Measurements from ENCODE around the gene TTBK1. TPM values are rescaled to one million over a fixed set of nuclear protein-coding genes. Genes with fewer than 3 reads are reported as not detected.
A peak's percentile ranks its signal among the peaks of the same experiment; 100 is the strongest.

Gene TTBK1
- total RNA-seq, 1 donor from 2014 or later: 1.7 TPM

DNA sequence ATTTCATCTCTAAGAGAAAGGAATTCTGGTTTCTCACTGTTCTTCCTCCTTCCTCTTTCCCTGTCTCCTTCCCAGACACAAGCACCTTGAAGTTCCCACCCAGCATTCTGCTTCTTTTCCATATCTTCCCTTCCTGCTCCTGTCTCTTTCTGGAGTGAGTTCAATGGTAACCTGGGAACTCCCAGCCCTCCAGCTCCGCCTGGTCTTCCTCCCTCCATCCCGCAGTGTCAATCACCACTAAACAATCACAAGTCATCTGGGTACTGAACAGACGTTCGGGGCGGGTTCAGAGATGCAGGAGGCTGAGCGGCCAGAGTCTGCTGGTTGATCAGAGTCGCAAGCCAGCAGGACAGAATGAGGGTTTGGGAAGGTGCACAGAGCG lies 7.7 kb downstream of the TTBK1 start:
- no peaks in the 10 kb centered on the region for H3K79me2 ChIP-seq (ENCODE audit: low read depth)
- H3K27ac ChIP-seq: no peak overlapping the region
- H3K9me3 ChIP-seq (ENCODE audit: low read depth): no peaks in the 10 kb centered on the region
- no peak overlapping the region for H3K4me3 ChIP-seq
- H3K4me2 ChIP-seq: no peak overlapping the region
- peak; percentile 48 for DNase-seq (ENCODE audit: low spot score)
- Mint-ChIP-seq H3K36me3 (no peaks in the 10 kb centered on the region), H3K27ac (peak overlapping the region; percentile 74), H3K27me3 (ENCODE audit: insufficient read depth, low read depth) (peaks cover 10% of the 10 kb centered on the region), H3K4me3 (peak overlapping the region; percentile 66), H3K9me3 (no peaks in the 10 kb centered on the region), H3K4me1 (peaks cover 35% of the 10 kb centered on the region)
- peaks cover 13% of the 10 kb centered on the region for H3F3A ChIP-seq (ENCODE audit: low read depth)
- H3K4me1 ChIP-seq: peaks cover 14% of the 10 kb centered on the region
- peaks cover 13% of the 10 kb centered on the region for H3K27me3 ChIP-seq
- TF ChIP-seq EZH2phosphoT487 (IDR thresholded peaks at IDR 0.05): no peak
- no peaks in the 10 kb centered on the region for H3K36me3 ChIP-seq
- no peak overlapping the region for H3K9ac ChIP-seq
- no peak overlapping the region for H2AFZ ChIP-seq (replicated peaks)
- no peaks in the 10 kb centered on the region for H4K20me1 ChIP-seq (ENCODE audit: low read depth)

GRCh38 chr6:43253401-43253800 lies 10.1 kb downstream of the TTBK1 start:
- H3K36me3 Mint-ChIP-seq: no peaks in the 10 kb centered on the region

DNA sequence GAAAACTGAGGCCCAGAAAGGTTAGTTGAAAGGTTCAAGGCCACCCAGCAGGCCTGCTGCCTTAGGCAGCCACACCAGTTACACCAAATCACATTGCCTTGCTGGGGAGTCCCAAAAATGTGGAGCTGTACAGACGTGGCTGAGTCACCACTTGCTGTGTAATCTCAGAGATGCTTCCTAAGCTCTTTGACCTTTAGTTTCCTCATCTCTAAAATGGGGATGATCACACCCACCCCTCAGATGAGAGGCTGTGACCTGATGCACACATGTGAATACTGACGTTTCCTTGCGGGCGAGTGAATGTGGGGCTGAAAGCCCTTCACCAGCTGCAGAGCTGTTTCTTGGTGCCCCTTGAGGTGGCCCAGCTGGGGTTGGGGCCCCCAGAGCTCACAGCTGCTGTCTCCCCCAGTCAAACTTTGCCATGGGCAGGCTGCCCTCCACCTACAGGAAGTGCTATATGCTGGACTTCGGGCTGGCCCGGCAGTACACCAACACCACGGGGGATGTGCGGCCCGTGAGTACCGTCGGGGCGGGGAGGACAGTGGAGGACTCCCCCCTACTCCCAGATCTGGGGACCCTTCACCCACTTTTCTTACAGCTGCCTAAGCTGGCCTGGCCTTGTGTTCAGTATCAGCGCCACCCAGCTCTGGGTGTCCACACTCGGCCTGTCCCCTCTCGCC lies 11.0 kb downstream of the TTBK1 start:
- Mint-ChIP-seq H3K27ac (no peak overlapping the region), H3K36me3 (no peaks in the 10 kb centered on the region), H3K4me1 (peaks cover 20% of the 10 kb centered on the region), H3K4me3 (no peak overlapping the region), H3K9me3 (no peaks in the 10 kb centered on the region), H3K27me3 (ENCODE audit: insufficient read depth, low read depth) (peaks cover 2% of the 10 kb centered on the region)
- Histone ChIP-seq H3K27ac (no peak overlapping the region), H3K4me1 (peaks cover 3% of the 10 kb centered on the region), H3K79me2 (ENCODE audit: low read depth) (no peaks in the 10 kb centered on the region), H3K4me2 (no peak overlapping the region), H2AFZ (replicated peaks) (no peak overlapping the region), H4K20me1 (ENCODE audit: low read depth) (no peaks in the 10 kb centered on the region), H3K9me3 (ENCODE audit: low read depth) (no peaks in the 10 kb centered on the region), H3K9ac (no peak overlapping the region), H3K36me3 (no peaks in the 10 kb centered on the region), H3K4me3 (no peak overlapping the region), H3F3A (ENCODE audit: low read depth) (no peaks in the 10 kb centered on the region), H3K27me3 (no peaks in the 10 kb centered on the region)
- DNase-seq (ENCODE audit: low spot score): no peak
- TF ChIP-seq EZH2 (IDR thresholded peaks at IDR 0.05): no peak
- TF ChIP-seq EZH2phosphoT487 (IDR thresholded peaks at IDR 0.05): no peak
- no peak for TF ChIP-seq CTCF (IDR thresholded peaks at IDR 0.05)

More at GRCh38 chr6:43253401-43253800, 10.1 kb downstream of the TTBK1 start:
- H3K4me2 ChIP-seq: no peak overlapping the region
- TF ChIP-seq EZH2 (IDR thresholded peaks at IDR 0.05) (no peak), CTCF (IDR thresholded peaks at IDR 0.05) (no peak), EZH2phosphoT487 (IDR thresholded peaks at IDR 0.05) (no peak)
- H3K4me1 ChIP-seq: peaks cover 3% of the 10 kb centered on the region
- H3K27me3 Mint-ChIP-seq (ENCODE audit: insufficient read depth, low read depth): peaks cover 2% of the 10 kb centered on the region
- H3K27ac Mint-ChIP-seq: peak overlapping the region; percentile 10
- no peak overlapping the region for H3K4me3 Mint-ChIP-seq
- H3F3A ChIP-seq (ENCODE audit: low read depth): no peaks in the 10 kb centered on the region
- no peak overlapping the region for H3K4me3 ChIP-seq
- peaks cover 1% of the 10 kb centered on the region for H3K27me3 ChIP-seq
- H3K79me2 ChIP-seq (ENCODE audit: low read depth): no peaks in the 10 kb centered on the region
- no peaks in the 10 kb centered on the region for H3K9me3 ChIP-seq (ENCODE audit: low read depth)
- H3K27ac ChIP-seq: no peak overlapping the region
- H3K4me1 Mint-ChIP-seq: peaks cover 20% of the 10 kb centered on the region
- H3K9me3 Mint-ChIP-seq: no peaks in the 10 kb centered on the region
- H2AFZ ChIP-seq (replicated peaks): no peak overlapping the region
- H3K36me3 ChIP-seq: no peaks in the 10 kb centered on the region
- no peaks in the 10 kb centered on the region for H4K20me1 ChIP-seq (ENCODE audit: low read depth)
- no peak for DNase-seq (ENCODE audit: low spot score)
- H3K9ac ChIP-seq: no peak overlapping the region

GRCh38 chr6:43254846-43255245 lies 11.6 kb downstream of the TTBK1 start:
- no peak overlapping the region for H3K4me3 ChIP-seq
- H3K27me3 Mint-ChIP-seq (ENCODE audit: insufficient read depth, low read depth): peaks cover 2% of the 10 kb centered on the region
- H3K4me3 Mint-ChIP-seq: peak overlapping the region; percentile 38
- H3K9me3 Mint-ChIP-seq: no peaks in the 10 kb centered on the region
- peaks cover 3% of the 10 kb centered on the region for H3K4me1 ChIP-seq
- no peak overlapping the region for H3K27ac ChIP-seq
- H3F3A ChIP-seq (ENCODE audit: low read depth): no peaks in the 10 kb centered on the region
- H3K4me1 Mint-ChIP-seq: peaks cover 20% of the 10 kb centered on the region
- H3K79me2 ChIP-seq (ENCODE audit: low read depth): no peaks in the 10 kb centered on the region
- H3K4me2 ChIP-seq: no peak overlapping the region
- no peaks in the 10 kb centered on the region for H3K9me3 ChIP-seq (ENCODE audit: low read depth)
- DNase-seq (ENCODE audit: low spot score): no peak
- H4K20me1 ChIP-seq (ENCODE audit: low read depth): no peaks in the 10 kb centered on the region
- H3K9ac ChIP-seq: no peak overlapping the region
- no peaks in the 10 kb centered on the region for H3K27me3 ChIP-seq
- no peaks in the 10 kb centered on the region for H3K36me3 ChIP-seq
- H3K36me3 Mint-ChIP-seq: no peaks in the 10 kb centered on the region
- no peak overlapping the region for H3K27ac Mint-ChIP-seq
- TF ChIP-seq EZH2 (IDR thresholded peaks at IDR 0.05): no peak
- TF ChIP-seq EZH2phosphoT487 (IDR thresholded peaks at IDR 0.05): no peak
- no peak for TF ChIP-seq CTCF (IDR thresholded peaks at IDR 0.05)
- no peak overlapping the region for H2AFZ ChIP-seq (replicated peaks)

All from neural progenitor cell (in vitro differentiated cells).